Mesenchymal stem cell (in vitro differentiated cells and primary cell): ENCODE results near the gene NOTCH1.
A peak's percentile ranks its signal among the peaks of the same experiment; 100 is the strongest.

Source experiments
- DNase-seq: peaks from one replicate; pipeline ENCODE4 v3.0.0-alpha.2; 2013
- H2AFZ ChIP-seq: one replicate; pipeline ENCODE4 v1.6.1; 2013; ENCODE audit warnings: low read depth, mild to moderate bottlenecking, control low read depth, inconsistent platforms, low read length, moderate library complexity
- H2AK5ac ChIP-seq: 2 replicates; pipeline ENCODE4 v1.6.1; 2013; ENCODE audit warnings: low read length, moderate library complexity, mild to moderate bottlenecking, inconsistent platforms; ENCODE audit not compliant: severe bottlenecking
- H2BK120ac ChIP-seq: one replicate; pipeline ENCODE4 v1.6.1; 2013; ENCODE audit warnings: low read depth, mild to moderate bottlenecking, inconsistent platforms, low read length, moderate library complexity
- H2BK12ac ChIP-seq, 2 experiments: one replicate each; pipeline ENCODE4 v1.6.1; 2013; ENCODE audit warnings: inconsistent platforms in 2 of 2, low read length in 2 of 2, mild to moderate bottlenecking in 2 of 2, moderate library complexity in 2 of 2, control low read depth in 1 of 2
- H2BK15ac ChIP-seq: one replicate; pipeline ENCODE4 v1.6.1; 2013; ENCODE audit warnings: mild to moderate bottlenecking, low read depth, inconsistent platforms; ENCODE audit not compliant: poor library complexity, severe bottlenecking
- H2BK5ac ChIP-seq: 2 replicates; pipeline ENCODE4 v1.6.1; 2013; ENCODE audit warnings: low read depth, mild to moderate bottlenecking, low read length, control low read depth, inconsistent platforms; ENCODE audit not compliant: poor library complexity, severe bottlenecking
- H3K14ac ChIP-seq, 2 experiments: one replicate each; pipeline ENCODE4 v1.6.1; 2013; ENCODE audit warnings: inconsistent platforms in 2 of 2, low read length in 2 of 2, control low read depth in 1 of 2, mild to moderate bottlenecking in 1 of 2, moderate library complexity in 1 of 2
- H3K18ac ChIP-seq, 2 experiments: one replicate each; pipeline ENCODE4 v1.6.1; 2013; ENCODE audit warnings: inconsistent platforms in 2 of 2, low read length in 2 of 2, control low read depth in 1 of 2, low read depth in 1 of 2, mild to moderate bottlenecking in 1 of 2
- H3K23ac ChIP-seq, 2 experiments: one replicate each; pipeline ENCODE4 v1.6.1; 2013; ENCODE audit warnings: inconsistent platforms in 2 of 2, low read length in 2 of 2, mild to moderate bottlenecking in 2 of 2, moderate library complexity in 2 of 2, control low read depth in 1 of 2
- H3K27ac ChIP-seq: 2 replicates; pipeline ENCODE4 v1.5.1; 2013; ENCODE audit warnings: mild to moderate bottlenecking, moderate library complexity, low read length, control low read depth, inconsistent platforms; ENCODE audit not compliant: poor library complexity, severe bottlenecking
- H3K27me3 ChIP-seq, 2 experiments: 2 replicates each; pipeline versions ENCODE4 v1.6.1 to v1.7.0; 2013; ENCODE audit warnings: low read length in 2 of 2, mild to moderate bottlenecking in 2 of 2, moderate library complexity in 2 of 2, control low read depth in 1 of 2, inconsistent platforms in 1 of 2; ENCODE audit not compliant: control insufficient read depth in 1 of 2, insufficient read depth in 1 of 2
- H3K36me3 ChIP-seq, 2 experiments: 2 replicates each; pipeline versions ENCODE4 v1.6.1 to v1.7.0; 2013; ENCODE audit warnings: low read length in 2 of 2, control low read depth in 1 of 2, inconsistent platforms in 1 of 2, low read depth in 1 of 2, mild to moderate bottlenecking in 1 of 2; ENCODE audit not compliant: insufficient read depth in 2 of 2, control insufficient read depth in 1 of 2
- H3K4ac ChIP-seq, 2 experiments: one replicate each; pipeline ENCODE4 v1.6.1; 2013; ENCODE audit warnings: inconsistent platforms in 2 of 2, low read length in 2 of 2, mild to moderate bottlenecking in 2 of 2, moderate library complexity in 2 of 2, control low read depth in 1 of 2, low read depth in 1 of 2
- H3K4me1 ChIP-seq: 2 replicates; pipeline ENCODE4 v1.6.1; 2013; ENCODE audit warnings: low read depth, low read length, control low read depth; ENCODE audit not compliant: control insufficient read depth, insufficient read depth
- H3K4me2 ChIP-seq: 2 replicates; pipeline ENCODE4 v1.6.1; 2013; ENCODE audit warnings: low read length, mild to moderate bottlenecking, inconsistent platforms; ENCODE audit not compliant: poor library complexity, severe bottlenecking
- H3K4me3 ChIP-seq, 2 experiments: 2 replicates each; pipeline versions ENCODE4 v1.5.1 to v1.7.0; 2013; ENCODE audit warnings: low read length in 2 of 2, mild to moderate bottlenecking in 2 of 2, control low read depth in 1 of 2, low read depth in 1 of 2; ENCODE audit not compliant: insufficient read depth in 1 of 2
- H3K79me1 ChIP-seq: replicated peaks from 2 replicates; pipeline ENCODE4 v1.6.1; 2013; ENCODE audit warnings: mild to moderate bottlenecking, control low read depth, low read length, inconsistent platforms; ENCODE audit not compliant: poor library complexity, severe bottlenecking
- H3K9ac ChIP-seq: 2 replicates; pipeline ENCODE4 v1.7.0; 2013; ENCODE audit warnings: mild to moderate bottlenecking, low read length, moderate library complexity
- H3K9me3 ChIP-seq: 2 replicates; pipeline ENCODE4 v1.7.0; 2013; ENCODE audit warnings: mild to moderate bottlenecking, low read length; ENCODE audit not compliant: control insufficient read depth
- H4K8ac ChIP-seq: one replicate; pipeline ENCODE4 v1.6.1; 2013; ENCODE audit warnings: inconsistent platforms, mild to moderate bottlenecking, low read length, moderate library complexity
- H4K91ac ChIP-seq: one replicate; pipeline ENCODE4 v1.6.1; 2013; ENCODE audit warnings: mild to moderate bottlenecking, low read length, inconsistent platforms
- WGBS: methylation state at CpG from one replicate; pipeline ENCODE4 v1.1.7; 2013; ENCODE audit warnings: mixed read lengths; 5-methylcytosine and 5-hydroxymethylcytosine counted together

NOTCH1 gene

DNA sequence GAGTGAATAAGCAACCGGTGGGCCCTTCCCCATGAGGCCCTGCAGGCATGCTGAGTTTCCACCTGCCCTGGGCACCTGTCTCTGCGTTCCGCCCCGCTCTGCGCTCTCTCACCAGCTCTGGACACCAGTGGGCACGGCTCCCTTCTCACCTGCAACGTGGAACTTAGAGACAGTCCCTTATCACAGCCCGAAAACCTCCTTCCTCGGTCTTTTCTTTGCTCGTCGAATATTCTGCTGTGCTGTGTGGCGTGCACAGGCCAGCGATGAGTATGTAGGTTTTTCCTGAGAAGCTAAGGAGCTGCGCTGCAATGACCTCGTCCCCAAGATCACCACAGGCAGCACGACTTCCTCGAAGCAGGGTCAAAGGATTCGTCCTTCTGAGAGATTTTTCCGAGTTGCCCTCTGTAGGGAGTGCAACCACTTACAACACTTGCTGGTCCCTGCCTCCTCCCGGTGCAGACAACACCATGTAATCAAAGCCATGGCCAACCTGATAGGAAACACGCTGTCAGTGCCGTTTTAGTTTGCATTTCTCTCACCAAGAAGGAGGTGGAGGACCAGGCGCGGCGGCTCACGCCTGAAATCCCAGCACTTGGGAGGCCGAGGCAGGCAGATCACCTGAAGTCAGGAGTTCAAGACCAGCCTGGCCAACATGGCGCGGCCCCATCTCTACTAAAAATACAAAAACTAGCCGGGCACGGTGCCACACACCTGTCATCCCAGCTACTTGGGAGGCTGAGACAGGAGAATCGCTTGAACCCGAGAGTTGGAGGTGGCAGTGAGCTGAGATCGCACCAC, 27.2 kb upstream of the NOTCH1 start:
- H2AFZ ChIP-seq: no peak overlapping the region
- peak overlapping the region; percentile 4 for H3K27ac ChIP-seq
- peaks cover 4% of the 10 kb centered on the region for H3K79me1 ChIP-seq
- peak overlapping the region in 1 of 2 experiments; percentile 42 for H2BK12ac ChIP-seq
- H3K36me3 ChIP-seq: peaks cover 0 to 6% of the 10 kb centered on the region in 2 experiments
- H3K4me3 ChIP-seq: no peak overlapping the region
- no peaks in the 10 kb centered on the region for H3K9me3 ChIP-seq
- H2BK120ac ChIP-seq: no peak overlapping the region
- whole genome bisulfite sequencing: 67% methylated on average over 34 of the region's 34 CpGs
- peak overlapping the region in 1 of 2 experiments; percentile 17 for H3K4ac ChIP-seq
- H3K14ac ChIP-seq: no peak overlapping the region
- peak overlapping the region; percentile 43 for H2AK5ac ChIP-seq
- no peak overlapping the region for H2BK5ac ChIP-seq
- no peak overlapping the region for H3K9ac ChIP-seq
- peaks cover 0 to 10% of the 10 kb centered on the region in 2 experiments for H3K27me3 ChIP-seq
- H3K4me2 ChIP-seq: no peak overlapping the region
- DNase-seq: no peak
- H2BK15ac ChIP-seq: no peak overlapping the region
- no peak overlapping the region for H3K23ac ChIP-seq
- H3K4me1 ChIP-seq: peaks cover 62% of the 10 kb centered on the region
- H4K91ac ChIP-seq: no peak overlapping the region
- H4K8ac ChIP-seq: peak overlapping the region; percentile 73
- H3K18ac ChIP-seq: peak overlapping the region in 1 of 2 experiments; percentile 68

DNA sequence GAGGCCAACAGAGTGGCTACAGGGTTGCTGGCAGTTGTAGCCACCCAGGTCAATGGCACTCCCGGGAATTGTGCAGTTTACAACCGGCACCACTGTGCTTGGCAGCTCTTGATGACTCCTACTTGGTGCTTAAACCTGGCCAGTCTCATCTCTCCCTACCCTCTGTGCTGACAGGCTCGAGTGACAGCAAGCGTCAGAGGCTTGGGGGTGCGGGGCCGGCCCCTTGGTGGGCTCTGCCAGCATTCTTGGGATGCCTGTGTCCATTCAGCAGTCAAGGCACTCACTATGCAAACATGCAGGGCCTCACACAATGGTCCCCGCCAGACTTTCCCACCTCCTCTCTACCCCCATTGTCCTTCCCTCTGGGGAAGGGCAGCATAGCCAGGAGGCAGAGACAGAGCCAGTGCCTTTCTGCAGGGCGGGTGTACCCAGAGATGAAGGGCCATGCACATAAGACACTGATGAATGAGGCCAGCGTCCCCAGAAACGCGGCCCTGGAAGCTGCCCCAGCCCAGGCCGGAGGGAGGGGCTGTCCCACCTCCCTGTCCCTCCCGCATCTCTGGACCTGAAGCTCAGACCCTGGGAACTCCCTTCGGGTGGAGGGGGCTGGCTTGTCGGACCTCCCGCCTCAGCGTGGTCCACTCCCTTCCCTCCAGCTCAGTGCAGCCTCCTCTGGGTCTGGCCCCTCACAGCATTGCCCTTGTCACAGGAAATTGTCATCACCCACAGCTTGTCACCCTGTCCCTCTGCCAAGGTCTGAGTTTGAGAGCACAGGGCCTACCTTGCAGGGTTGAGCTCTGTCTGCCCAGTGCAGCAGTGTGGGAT, 26.4 kb upstream of the NOTCH1 start:
- Histone ChIP-seq H2BK12ac (peak overlapping the region; percentile 76 to 88), H4K91ac (peak overlapping the region; percentile 90), H3K27me3 (peaks cover 0 to 10% of the 10 kb centered on the region in 2 experiments), H3K4me3 (no peak overlapping the region), H3K18ac (peak overlapping the region; percentile 13 to 78), H2BK15ac (peak overlapping the region; percentile 26), H3K9ac (no peak overlapping the region), H3K4me1 (peaks cover 68% of the 10 kb centered on the region), H2BK120ac (peak overlapping the region; percentile 84), H2AK5ac (peak overlapping the region; percentile 95), H3K9me3 (no peaks in the 10 kb centered on the region), H3K36me3 (peaks cover 0 to 6% of the 10 kb centered on the region in 2 experiments), H3K14ac (peak overlapping the region in 1 of 2 experiments; percentile 49), H3K4me2 (peak overlapping the region; percentile 20), H3K79me1 (peaks cover 4% of the 10 kb centered on the region), H4K8ac (peak overlapping the region; percentile 87), H3K27ac (peak overlapping the region; percentile 59), H3K4ac (peak overlapping the region; percentile 62 to 89), H3K23ac (no peak overlapping the region), H2AFZ (no peak overlapping the region), H2BK5ac (no peak overlapping the region)
- WGBS: 12% methylated on average over 17 of the region's 17 CpGs
- peak; percentile 72 for DNase-seq

DNA sequence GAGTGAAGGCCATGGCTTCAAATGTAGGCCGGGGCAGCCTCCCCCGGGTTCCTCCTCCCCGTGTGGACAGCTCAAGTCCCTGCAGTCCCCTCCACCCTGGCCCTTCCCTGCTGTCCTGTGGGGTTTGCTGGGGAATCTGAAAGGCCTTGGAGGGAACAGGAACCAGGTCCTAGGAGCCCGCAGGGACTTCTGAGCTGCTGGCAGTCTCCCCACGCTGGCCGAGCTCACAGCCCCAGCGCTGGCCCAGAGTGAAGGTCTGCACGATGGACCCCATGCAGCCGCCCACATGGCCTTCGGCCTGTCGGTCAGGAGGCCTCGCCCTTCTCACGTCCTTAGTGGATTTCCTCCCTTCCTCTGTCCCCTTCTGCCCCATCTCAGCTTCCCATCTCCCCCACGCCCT, 25.7 kb upstream of the NOTCH1 start:
- H2BK120ac ChIP-seq: peak overlapping the region; percentile 84
- peaks cover 0 to 6% of the 10 kb centered on the region in 2 experiments for H3K36me3 ChIP-seq
- H4K91ac ChIP-seq: peak overlapping the region; percentile 90
- H3K79me1 ChIP-seq: peaks cover 4% of the 10 kb centered on the region
- H3K9me3 ChIP-seq: no peaks in the 10 kb centered on the region
- H3K27me3 ChIP-seq: peaks cover 0 to 10% of the 10 kb centered on the region in 2 experiments
- H2AFZ ChIP-seq: no peak overlapping the region
- peak overlapping the region; percentile 43 for H3K27ac ChIP-seq
- peak overlapping the region; percentile 8 for H2BK5ac ChIP-seq
- peak overlapping the region; percentile 78 to 88 for H3K18ac ChIP-seq
- H3K4me2 ChIP-seq: peak overlapping the region; percentile 20
- peak overlapping the region; percentile 95 for H2AK5ac ChIP-seq
- no peak overlapping the region for H3K9ac ChIP-seq
- H3K23ac ChIP-seq: no peak overlapping the region
- 74% methylated on average over 12 of the region's 14 CpGs for WGBS
- no peak for DNase-seq
- peak overlapping the region; percentile 75 for H2BK15ac ChIP-seq
- no peak overlapping the region for H3K4me3 ChIP-seq
- peak overlapping the region; percentile 76 to 88 for H2BK12ac ChIP-seq
- no peak overlapping the region for H3K14ac ChIP-seq
- H3K4me1 ChIP-seq: peaks cover 72% of the 10 kb centered on the region
- peak overlapping the region; percentile 87 for H4K8ac ChIP-seq
- H3K4ac ChIP-seq: peak overlapping the region; percentile 62 to 89

DNA sequence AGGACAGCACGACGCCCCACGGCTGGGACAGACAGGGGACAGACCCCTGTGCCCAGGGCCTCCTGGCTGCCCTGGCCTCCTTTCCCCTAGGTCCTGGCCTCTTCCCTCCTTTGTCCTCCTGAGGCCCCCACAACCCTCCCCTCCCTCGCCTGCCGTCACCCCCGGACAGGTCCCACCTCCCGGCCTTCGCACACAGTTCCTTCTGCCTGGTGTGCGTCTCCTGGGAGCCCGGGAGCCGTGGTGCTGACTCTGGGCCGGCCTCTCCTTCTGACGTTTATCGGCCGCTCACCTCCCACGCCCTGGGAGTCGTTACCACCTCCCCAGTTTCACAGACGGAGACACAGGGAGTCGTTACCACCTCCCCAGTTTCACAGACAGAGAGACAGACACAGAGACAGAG, 25.1 kb upstream of the NOTCH1 start:
- H3K27me3 ChIP-seq: peaks cover 0 to 10% of the 10 kb centered on the region in 2 experiments
- H3K14ac ChIP-seq: peak overlapping the region in 1 of 2 experiments; percentile 20
- peak overlapping the region; percentile 87 for H4K8ac ChIP-seq
- H3K4me1 ChIP-seq: peaks cover 69% of the 10 kb centered on the region
- H3K23ac ChIP-seq: no peak overlapping the region
- no peak overlapping the region for H2BK5ac ChIP-seq
- H3K27ac ChIP-seq: no peak overlapping the region
- no peak overlapping the region for H3K4me3 ChIP-seq
- peak overlapping the region; percentile 76 to 88 for H2BK12ac ChIP-seq
- peak overlapping the region; percentile 95 for H2AK5ac ChIP-seq
- peaks cover 4% of the 10 kb centered on the region for H3K79me1 ChIP-seq
- no peak for DNase-seq
- H3K4ac ChIP-seq: peak overlapping the region; percentile 58 to 62
- H2BK15ac ChIP-seq: peak overlapping the region; percentile 75
- 82% methylated on average over 19 of the region's 19 CpGs for WGBS
- no peaks in the 10 kb centered on the region for H3K9me3 ChIP-seq
- peak overlapping the region; percentile 90 for H4K91ac ChIP-seq
- H3K4me2 ChIP-seq: peak overlapping the region; percentile 15
- peak overlapping the region; percentile 78 to 88 for H3K18ac ChIP-seq
- peak overlapping the region; percentile 84 for H2BK120ac ChIP-seq
- H3K9ac ChIP-seq: no peak overlapping the region
- H3K36me3 ChIP-seq: peaks cover 0 to 6% of the 10 kb centered on the region in 2 experiments
- H2AFZ ChIP-seq: no peak overlapping the region
